Natural killer cell (primary cell): Measurements from ENCODE around the gene MRAS. TPM values are rescaled to one million over a fixed set of nuclear protein-coding genes. Genes with fewer than 3 reads are reported as not detected.
"Not testable (repeated sequence)": the region's sequence is repeated elsewhere in the genome, so short reads cannot be mapped to it uniquely, and the experiment has no call there.

Experiments used
- ATAC-seq, 3 donors: fragments of 150-1000 bp in 2 of 3; fragments of 200-7000 bp in 1 of 3; cut with Tn5 transposase; 1 replicate in 1 of 3; 2 replicates in 2 of 3; pipeline ENCODE4 v1.10.0; 2021; ENCODE audit warnings: mild to moderate bottlenecking in 2 of 3, moderate library complexity in 2 of 3
- DNase-seq, 2 donors: peaks; one replicate each; pipeline versions ENCODE4 v3.0.0 to v3.0.0-alpha.2; 2013 to 2021; ENCODE audit warnings: mixed read lengths in 1 of 2
- H3K27ac ChIP-seq: one replicate; pipeline ENCODE4 v1.5.1; 2013; ENCODE audit warnings: mild to moderate bottlenecking, low read length
- H3K27me3 ChIP-seq: one replicate; pipeline ENCODE4 v1.6.1; 2013; ENCODE audit warnings: low read length; ENCODE audit not compliant: control insufficient read depth, insufficient read depth
- H3K36me3 ChIP-seq: one replicate; pipeline ENCODE4 v1.6.1; 2013; ENCODE audit warnings: low read length; ENCODE audit not compliant: control insufficient read depth, insufficient read depth
- H3K4me1 ChIP-seq: one replicate; pipeline ENCODE4 v1.6.1; 2013; ENCODE audit warnings: low read length; ENCODE audit not compliant: control insufficient read depth, insufficient read depth
- H3K4me3 ChIP-seq: one replicate; pipeline ENCODE4 v1.5.1; 2013; ENCODE audit warnings: low read length
- H3K9me3 ChIP-seq: one replicate; pipeline ENCODE4 v1.6.1; 2013; ENCODE audit warnings: low read length; ENCODE audit not compliant: control insufficient read depth, insufficient read depth
- H3K27ac Mint-ChIP-seq, 2 donors: one replicate each; pipeline ENCODE4 v1.8.0; 2022; ENCODE audit warnings: mild to moderate bottlenecking in 2 of 2, mixed read lengths in 2 of 2, moderate library complexity in 1 of 2
- H3K27me3 Mint-ChIP-seq, 2 donors: one replicate each; pipeline ENCODE4 v1.8.0; 2022; ENCODE audit warnings: low read depth in 2 of 2, mixed read lengths in 2 of 2
- H3K36me3 Mint-ChIP-seq: one replicate; pipeline ENCODE4 v1.8.0; 2022; ENCODE audit warnings: mixed read lengths
- H3K4me1 Mint-ChIP-seq, 2 donors: one replicate each; pipeline ENCODE4 v1.8.0; 2022; ENCODE audit warnings: mixed read lengths in 2 of 2
- H3K4me3 Mint-ChIP-seq: one replicate; pipeline ENCODE4 v1.8.0; 2022; ENCODE audit warnings: mild to moderate bottlenecking, moderate library complexity, mixed read lengths
- H3K9me3 Mint-ChIP-seq, 2 donors: one replicate each; pipeline ENCODE4 v1.8.0; 2022; ENCODE audit warnings: mixed read lengths in 2 of 2
- WGBS: methylation state at CpG from one replicate; pipeline ENCODE4 v1.1.7; 2013; ENCODE audit warnings: missing lambda C conversion rate; ENCODE audit not compliant: insufficient coverage; 5-methylcytosine and 5-hydroxymethylcytosine counted together
- intact Hi-C: fragments of 100-400 bp; cut with micrococcal nuclease; formaldehyde crosslinking; loops from one replicate; pipeline ENCODE4 v1.14.2; 2022
- total RNA-seq, 4 donors: library from RNA; stranded (reverse); fragments of 120-200 nt in 1 of 4; gene quantifications; one replicate each; pipeline versions ENCODE4 v1.2.3 to v1.2.4, GENCODE V29; 2013 to 2022
- TF ChIP-seq, protein P1 (sequence below): fragments of 200-600 bp; IDR thresholded peaks from one replicate; pipeline ENCODE4 v1.8.0; 2022; ENCODE audit warnings: antibody characterized with exemption

MRAS gene
- total RNA-seq, 3 donors from 2014 or later (not counting 1 experiment from before 2014, with no cell fraction given) = 1.2 to 4.9 (median 2.4) TPM

- Mint-ChIP-seq H3K9me3 (no peaks in the 10 kb centered on the region), H3K36me3 (no peaks in the 10 kb centered on the region), H3K4me3 (no peak overlapping the region), H3K27ac (no peak overlapping the region), H3K27me3 (no peaks in the 10 kb centered on the region), H3K4me1 (no peaks in the 10 kb centered on the region)
- no peaks in the 10 kb centered on the region for H3K27me3 ChIP-seq
- H3K9me3 ChIP-seq = no peaks in the 10 kb centered on the region
- intact Hi-C loops = no loop called here
- H3K36me3 ChIP-seq = no peaks in the 10 kb centered on the region
- ATAC-seq = no peak
- H3K27ac ChIP-seq = no peak overlapping the region
- H3K4me3 ChIP-seq = no peak overlapping the region
- H3K4me1 ChIP-seq = no peaks in the 10 kb centered on the region
- 91% methylated on average over 41 of the region's 43 CpGs for WGBS
- no peak for DNase-seq
- TF ChIP-seq, protein P1, sequence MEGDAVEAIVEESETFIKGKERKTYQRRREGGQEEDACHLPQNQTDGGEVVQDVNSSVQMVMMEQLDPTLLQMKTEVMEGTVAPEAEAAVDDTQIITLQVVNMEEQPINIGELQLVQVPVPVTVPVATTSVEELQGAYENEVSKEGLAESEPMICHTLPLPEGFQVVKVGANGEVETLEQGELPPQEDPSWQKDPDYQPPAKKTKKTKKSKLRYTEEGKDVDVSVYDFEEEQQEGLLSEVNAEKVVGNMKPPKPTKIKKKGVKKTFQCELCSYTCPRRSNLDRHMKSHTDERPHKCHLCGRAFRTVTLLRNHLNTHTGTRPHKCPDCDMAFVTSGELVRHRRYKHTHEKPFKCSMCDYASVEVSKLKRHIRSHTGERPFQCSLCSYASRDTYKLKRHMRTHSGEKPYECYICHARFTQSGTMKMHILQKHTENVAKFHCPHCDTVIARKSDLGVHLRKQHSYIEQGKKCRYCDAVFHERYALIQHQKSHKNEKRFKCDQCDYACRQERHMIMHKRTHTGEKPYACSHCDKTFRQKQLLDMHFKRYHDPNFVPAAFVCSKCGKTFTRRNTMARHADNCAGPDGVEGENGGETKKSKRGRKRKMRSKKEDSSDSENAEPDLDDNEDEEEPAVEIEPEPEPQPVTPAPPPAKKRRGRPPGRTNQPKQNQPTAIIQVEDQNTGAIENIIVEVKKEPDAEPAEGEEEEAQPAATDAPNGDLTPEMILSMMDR = no peak
Observed at GRCh38 chr3:138451595-138452162, 103.3 kb downstream of the MRAS start.

DNA sequence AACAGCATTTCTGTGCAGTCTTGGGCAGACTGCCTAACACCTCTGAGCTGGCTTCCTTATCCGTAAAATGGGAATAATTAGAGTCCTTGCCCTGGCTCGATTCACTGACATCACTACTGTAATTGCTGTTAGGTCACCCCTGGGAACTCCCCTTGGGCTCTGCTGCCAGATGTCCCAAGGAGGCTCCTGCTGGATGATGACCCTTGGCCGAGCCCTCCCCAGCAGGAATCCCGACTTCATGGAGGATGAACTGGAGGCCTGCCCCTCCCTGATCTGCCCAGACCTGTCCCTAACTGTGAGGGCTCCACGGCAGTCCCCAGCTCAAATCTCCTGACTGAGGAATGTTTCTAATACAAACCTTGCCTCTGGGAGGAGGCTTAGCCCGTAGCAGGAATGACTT is 104.1 kb downstream of the MRAS start:
- Mint-ChIP-seq H3K36me3 (no peaks in the 10 kb centered on the region), H3K27me3 (no peaks in the 10 kb centered on the region), H3K9me3 (no peaks in the 10 kb centered on the region), H3K4me1 (no peaks in the 10 kb centered on the region), H3K4me3 (no peak overlapping the region), H3K27ac (no peak overlapping the region)
- no peaks in the 10 kb centered on the region for H3K4me1 ChIP-seq
- no peaks in the 10 kb centered on the region for H3K9me3 ChIP-seq
- ATAC-seq (no peak), DNase-seq (no peak)
- no peaks in the 10 kb centered on the region for H3K36me3 ChIP-seq
- H3K27ac ChIP-seq = no peak overlapping the region
- intact Hi-C loops = no loop called here
- TF ChIP-seq, protein P1 = no peak
- no peaks in the 10 kb centered on the region for H3K27me3 ChIP-seq
- WGBS = 91% methylated on average over 6 of the region's 6 CpGs
- no peak overlapping the region for H3K4me3 ChIP-seq

GRCh38 chr3:138453940-138454339 is 105.6 kb downstream of the MRAS start:
- intact Hi-C loops, H3K4me1 Mint-ChIP-seq, H3K9me3 ChIP-seq, H3K27me3 ChIP-seq, H3K9me3 Mint-ChIP-seq, ATAC-seq, H3K36me3 Mint-ChIP-seq, H3K27ac Mint-ChIP-seq, H3K4me3 ChIP-seq, H3K4me3 Mint-ChIP-seq, H3K4me1 ChIP-seq, H3K27ac ChIP-seq, DNase-seq, H3K27me3 Mint-ChIP-seq, H3K36me3 ChIP-seq: not testable (repeated sequence)
- 85% methylated on average over 8 of the region's 8 CpGs for WGBS

Other genes with a start within 250 kb of the MRAS start
- gene DZIP1L, start 233.0 kb upstream of the MRAS start, total RNA-seq = not detected
- gene A4GNT, start 216.2 kb upstream of the MRAS start, total RNA-seq = not detected
- gene DBR1, start 173.7 kb upstream of the MRAS start, total RNA-seq = 10 to 100 TPM; 17.0 to 18.4 (median 17.5) TPM
- 10 to 100 TPM; 75.4 to 93.5 (median 86.4) TPM for gene ARMC8, start 161.3 kb upstream of the MRAS start, total RNA-seq
- not detected for gene NME9, start 18.7 kb upstream of the MRAS start, total RNA-seq
- gene ESYT3, start 86.0 kb downstream of the MRAS start, total RNA-seq = not detected
- gene CEP70, start 245.7 kb downstream of the MRAS start, total RNA-seq = 10 to 100 TPM; 17.0 to 23.9 (median 22.7) TPM